Measurements from ENCODE around the gene ABHD17A.
A peak's percentile ranks its signal among the peaks of the same experiment; 100 is the strongest.

ABHD17A gene

GRCh38 chr19:1861599-1862031, 23.7 kb downstream of the ABHD17A start:
- no peaks in the 10 kb centered on the region for H3K27me3 Mint-ChIP-seq
- peaks cover 30 to 66% of the 10 kb centered on the region in 2 donors for H3K4me1 Mint-ChIP-seq
- ATAC-seq (replicated peaks) (no peak), DNase-seq (no peak)
- peak overlapping the region; percentile 97 to 99 for H3K4me3 Mint-ChIP-seq
- H3K27ac Mint-ChIP-seq, result peak overlapping the region; percentile 98
- peaks cover 6 to 9% of the 10 kb centered on the region in 2 donors for H3K36me3 Mint-ChIP-seq
- no peaks in the 10 kb centered on the region for H3K9me3 Mint-ChIP-seq

GRCh38 chr19:1860821-1861598, 24.3 kb downstream of the ABHD17A start:
- ATAC-seq (replicated peaks), result no peak
- H3K27me3 Mint-ChIP-seq, result no peaks in the 10 kb centered on the region
- H3K9me3 Mint-ChIP-seq, result no peaks in the 10 kb centered on the region
- H3K27ac Mint-ChIP-seq, result peak overlapping the region; percentile 44
- H3K4me1 Mint-ChIP-seq, result peaks cover 34 to 72% of the 10 kb centered on the region in 2 donors
- peaks cover 6 to 9% of the 10 kb centered on the region in 2 donors for H3K36me3 Mint-ChIP-seq
- peak overlapping the region; percentile 97 to 99 for H3K4me3 Mint-ChIP-seq
- DNase-seq, result no peak

GRCh38 chr19:1860042-1860775, 25.1 kb downstream of the ABHD17A start:
- Mint-ChIP-seq H3K9me3 (no peaks in the 10 kb centered on the region), H3K27me3 (no peaks in the 10 kb centered on the region), H3K4me3 (peak overlapping the region in 1 of 2 donors; percentile 97), H3K4me1 (peaks cover 32 to 71% of the 10 kb centered on the region in 2 donors), H3K36me3 (peaks cover 6 to 9% of the 10 kb centered on the region in 2 donors), H3K27ac (no peak overlapping the region)
- DNase-seq (no peak), ATAC-seq (replicated peaks) (no peak)

GRCh38 chr19:1859331-1859781, 25.9 kb downstream of the ABHD17A start:
- ATAC-seq (replicated peaks) (no peak), DNase-seq (no peak)
- H3K4me1 Mint-ChIP-seq, result peaks cover 37 to 76% of the 10 kb centered on the region in 2 donors
- H3K27ac Mint-ChIP-seq, result peak overlapping the region; percentile 56
- H3K9me3 Mint-ChIP-seq, result no peaks in the 10 kb centered on the region
- no peaks in the 10 kb centered on the region for H3K27me3 Mint-ChIP-seq
- peak overlapping the region; percentile 33 to 44 for H3K4me3 Mint-ChIP-seq
- H3K36me3 Mint-ChIP-seq, result peaks cover 9% of the 10 kb centered on the region in 2 donors

GRCh38 chr19:1858412-1859081, 26.7 kb downstream of the ABHD17A start:
- peaks cover 9% of the 10 kb centered on the region in 2 donors for H3K36me3 Mint-ChIP-seq
- H3K4me1 Mint-ChIP-seq, result peaks cover 37 to 80% of the 10 kb centered on the region in 2 donors
- no peaks in the 10 kb centered on the region for H3K27me3 Mint-ChIP-seq
- DNase-seq (no peak), ATAC-seq (replicated peaks) (no peak)
- peak overlapping the region; percentile 17 to 92 for H3K4me3 Mint-ChIP-seq
- no peaks in the 10 kb centered on the region for H3K9me3 Mint-ChIP-seq
- peak overlapping the region; percentile 49 for H3K27ac Mint-ChIP-seq

GRCh38 chr19:1857648-1858326, 27.5 kb downstream of the ABHD17A start:
- Mint-ChIP-seq H3K36me3 (peaks cover 12 to 14% of the 10 kb centered on the region in 2 donors), H3K27me3 (no peaks in the 10 kb centered on the region), H3K27ac (peak overlapping the region; percentile 89), H3K4me3 (peak overlapping the region; percentile 83 to 92), H3K4me1 (peaks cover 42 to 88% of the 10 kb centered on the region in 2 donors), H3K9me3 (no peaks in the 10 kb centered on the region)
- no peak for DNase-seq
- no peak for ATAC-seq (replicated peaks)

GRCh38 chr19:1856698-1857603, 28.3 kb downstream of the ABHD17A start:
- peak; percentile 74 for DNase-seq
- H3K36me3 Mint-ChIP-seq, result peaks cover 8 to 12% of the 10 kb centered on the region in 2 donors
- peak overlapping the region; percentile 97 for H3K27ac Mint-ChIP-seq
- no peaks in the 10 kb centered on the region for H3K9me3 Mint-ChIP-seq
- peaks cover 41 to 90% of the 10 kb centered on the region in 2 donors for H3K4me1 Mint-ChIP-seq
- peak; percentile 64 to 70 for ATAC-seq (replicated peaks)
- peak overlapping the region; percentile 92 to 93 for H3K4me3 Mint-ChIP-seq
- H3K27me3 Mint-ChIP-seq, result no peaks in the 10 kb centered on the region

- ATAC-seq (replicated peaks), result peak in 1 of 2 donors; percentile 1
- no peaks in the 10 kb centered on the region for H3K27me3 Mint-ChIP-seq
- DNase-seq, result no peak
- H3K9me3 Mint-ChIP-seq, result no peaks in the 10 kb centered on the region
- H3K27ac Mint-ChIP-seq, result peak overlapping the region; percentile 97
- peak overlapping the region; percentile 92 to 93 for H3K4me3 Mint-ChIP-seq
- H3K4me1 Mint-ChIP-seq, result peaks cover 38 to 87% of the 10 kb centered on the region in 2 donors
- H3K36me3 Mint-ChIP-seq, result peaks cover 6 to 7% of the 10 kb centered on the region in 2 donors
Observed at GRCh38 chr19:1856345-1856697, 29.0 kb downstream of the ABHD17A start.

- no peaks in the 10 kb centered on the region for H3K27me3 Mint-ChIP-seq
- no peaks in the 10 kb centered on the region for H3K9me3 Mint-ChIP-seq
- H3K4me3 Mint-ChIP-seq, result peak overlapping the region; percentile 92 to 93
- DNase-seq, result no peak
- H3K4me1 Mint-ChIP-seq, result peaks cover 38 to 87% of the 10 kb centered on the region in 2 donors
- peak overlapping the region; percentile 97 for H3K27ac Mint-ChIP-seq
- peaks cover 11% of the 10 kb centered on the region in 2 donors for H3K36me3 Mint-ChIP-seq
- ATAC-seq (replicated peaks), result peak; percentile 27 to 32
Observed at GRCh38 chr19:1855828-1856255, 29.5 kb downstream of the ABHD17A start.

- ATAC-seq (replicated peaks), result peak; percentile 70 to 78
- Mint-ChIP-seq H3K27me3 (no peaks in the 10 kb centered on the region), H3K9me3 (no peaks in the 10 kb centered on the region), H3K4me1 (peaks cover 41 to 87% of the 10 kb centered on the region in 2 donors), H3K27ac (peak overlapping the region; percentile 97), H3K4me3 (peak overlapping the region; percentile 92 to 93), H3K36me3 (peaks cover 13 to 15% of the 10 kb centered on the region in 2 donors)
- peak; percentile 76 for DNase-seq
Observed at GRCh38 chr19:1855040-1855827, 30.1 kb downstream of the ABHD17A start.

- H3K27ac Mint-ChIP-seq, result peak overlapping the region; percentile 43
- peak overlapping the region; percentile 61 to 92 for H3K4me3 Mint-ChIP-seq
- peaks cover 13 to 20% of the 10 kb centered on the region in 2 donors for H3K36me3 Mint-ChIP-seq
Observed at GRCh38 chr19:1854542-1855039, 30.7 kb downstream of the ABHD17A start.

GRCh38 chr19:1854039-1854541, 31.2 kb downstream of the ABHD17A start:
- H3K4me1 Mint-ChIP-seq, result peaks cover 39 to 89% of the 10 kb centered on the region in 2 donors
- H3K4me3 Mint-ChIP-seq, result no peak overlapping the region
- no peaks in the 10 kb centered on the region for H3K27me3 Mint-ChIP-seq
- H3K9me3 Mint-ChIP-seq, result no peaks in the 10 kb centered on the region
- peaks cover 13 to 20% of the 10 kb centered on the region in 2 donors for H3K36me3 Mint-ChIP-seq
- no peak overlapping the region for H3K27ac Mint-ChIP-seq
- DNase-seq, result no peak
- ATAC-seq (replicated peaks), result no peak

More at GRCh38 chr19:1854542-1855039, 30.7 kb downstream of the ABHD17A start:
- H3K9me3 Mint-ChIP-seq, result no peaks in the 10 kb centered on the region
- peaks cover 44 to 89% of the 10 kb centered on the region in 2 donors for H3K4me1 Mint-ChIP-seq
- H3K27me3 Mint-ChIP-seq, result no peaks in the 10 kb centered on the region
- no peak for DNase-seq
- no peak for ATAC-seq (replicated peaks)

Data from stimulated activated naive B cell treated with anti-CD40 and anti-IgM and Interleukin-4, amounts not matched to agents 10 μg/mL and 1 μg/mL and 100 μg/mL, for 72 hours (primary cell).